Astrocyte (in vitro differentiated cells and primary cell): ENCODE results near the gene ZNF70.

ENCODE experiments used
- EZH2 ChIP-seq: IDR thresholded peaks from 2 replicates; pipeline ENCODE4 v1.6.1; 2012; ENCODE audit warnings: mild to moderate bottlenecking, low read length, inconsistent platforms; ENCODE audit not compliant: insufficient read depth
- TF ChIP-seq, protein P1 (sequence below): IDR thresholded peaks from 2 replicates; pipeline ENCODE4 v1.5.1; 2011; ENCODE audit warnings: low read depth, mild to moderate bottlenecking, inconsistent platforms, low read length, moderate library complexity; ENCODE audit not compliant: insufficient read depth

DNA sequence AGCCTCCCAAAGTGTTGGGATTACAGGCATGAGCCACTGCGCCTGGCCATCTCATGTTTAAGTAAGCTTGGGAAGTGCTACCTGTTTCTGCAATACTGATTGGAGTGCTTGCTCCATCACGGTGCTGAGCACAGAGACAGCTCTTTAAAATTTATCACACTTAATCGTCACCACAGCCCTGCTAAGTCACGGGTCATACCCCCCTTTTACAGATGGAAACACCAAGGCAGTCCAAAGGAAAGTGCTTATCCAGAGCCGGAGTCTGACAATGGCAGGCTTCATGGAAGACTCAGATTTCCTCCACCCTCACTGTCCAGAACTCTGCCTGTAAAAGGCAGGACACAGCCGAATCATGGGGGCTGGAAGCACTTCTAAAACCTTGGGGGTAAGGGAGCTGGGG lies 9.1 kb upstream of the ZNF70 start:
- TF ChIP-seq, protein P1, sequence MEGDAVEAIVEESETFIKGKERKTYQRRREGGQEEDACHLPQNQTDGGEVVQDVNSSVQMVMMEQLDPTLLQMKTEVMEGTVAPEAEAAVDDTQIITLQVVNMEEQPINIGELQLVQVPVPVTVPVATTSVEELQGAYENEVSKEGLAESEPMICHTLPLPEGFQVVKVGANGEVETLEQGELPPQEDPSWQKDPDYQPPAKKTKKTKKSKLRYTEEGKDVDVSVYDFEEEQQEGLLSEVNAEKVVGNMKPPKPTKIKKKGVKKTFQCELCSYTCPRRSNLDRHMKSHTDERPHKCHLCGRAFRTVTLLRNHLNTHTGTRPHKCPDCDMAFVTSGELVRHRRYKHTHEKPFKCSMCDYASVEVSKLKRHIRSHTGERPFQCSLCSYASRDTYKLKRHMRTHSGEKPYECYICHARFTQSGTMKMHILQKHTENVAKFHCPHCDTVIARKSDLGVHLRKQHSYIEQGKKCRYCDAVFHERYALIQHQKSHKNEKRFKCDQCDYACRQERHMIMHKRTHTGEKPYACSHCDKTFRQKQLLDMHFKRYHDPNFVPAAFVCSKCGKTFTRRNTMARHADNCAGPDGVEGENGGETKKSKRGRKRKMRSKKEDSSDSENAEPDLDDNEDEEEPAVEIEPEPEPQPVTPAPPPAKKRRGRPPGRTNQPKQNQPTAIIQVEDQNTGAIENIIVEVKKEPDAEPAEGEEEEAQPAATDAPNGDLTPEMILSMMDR: no peak
- TF ChIP-seq EZH2: no peak
